H1 (cell line): ENCODE measurements around the gene DLX4. TPM values are rescaled to one million over a fixed set of nuclear protein-coding genes. Genes with fewer than 3 reads are reported as not detected.

ENCODE experiments used
- CTCF ChIA-PET: fragments of 300-600 bp; sonication (Branson Sonifier 250); formaldehyde crosslinking; loops from one replicate; lab custom pipeline; 2021; ENCODE audit not compliant: partially characterized antibody; lab: Charles Lee
- POLR2A ChIA-PET: fragments of 300-600 bp; sonication (Branson Sonifier 250); formaldehyde crosslinking; loops from one replicate; lab custom pipeline; 2021; ENCODE audit warnings: inconsistent platforms; ENCODE audit not compliant: partially characterized antibody; lab: Charles Lee
- DNase-seq, 2 experiments: peaks; one replicate each; pipeline versions ENCODE4 v3.0.0 to v3.0.0-alpha.2; 2010 to 2022; ENCODE audit warnings: low spot score in 2 of 2, low read depth in 1 of 2, mixed read lengths in 1 of 2
- FAIRE-seq: peaks from 2 replicates; lab custom pipeline; 2011; peaks lifted over from hg19 to GRCh38; lab: Jason Lieb, UNC
- H2AFZ ChIP-seq: 2 replicates; pipeline ENCODE4 v1.8.1; 2012; ENCODE audit warnings: low read length, inconsistent platforms
- H2AK5ac ChIP-seq: 2 replicates; pipeline ENCODE4 v1.6.1; 2013; ENCODE audit warnings: low read depth, low read length
- H2BK120ac ChIP-seq: replicated peaks from 2 replicates; pipeline ENCODE3; 2013; ENCODE audit warnings: low read depth, low read length, inconsistent platforms
- H2BK12ac ChIP-seq: 2 replicates; pipeline ENCODE4 v1.6.1; 2013; ENCODE audit warnings: low read depth, low read length
- H2BK15ac ChIP-seq: 2 replicates; pipeline ENCODE4 v1.6.1; 2013; ENCODE audit warnings: low read length
- H2BK20ac ChIP-seq: 2 replicates; pipeline ENCODE4 v1.6.1; 2013; ENCODE audit warnings: low read length
- H2BK5ac ChIP-seq: 2 replicates; pipeline ENCODE4 v1.6.1; 2013; ENCODE audit warnings: low read depth, low read length
- H3K14ac ChIP-seq: 2 replicates; pipeline ENCODE4 v1.6.1; 2013; ENCODE audit warnings: inconsistent platforms; ENCODE audit not compliant: insufficient read length
- H3K18ac ChIP-seq: 2 replicates; pipeline ENCODE4 v1.6.1; 2013; ENCODE audit warnings: low read length; ENCODE audit errors: extremely low read depth
- H3K23ac ChIP-seq: 2 replicates; pipeline ENCODE4 v1.6.1; 2013; ENCODE audit warnings: inconsistent platforms; ENCODE audit not compliant: insufficient read length
- H3K23me2 ChIP-seq: 2 replicates; pipeline ENCODE4 v1.6.1; 2013; ENCODE audit warnings: low read depth, low read length
- H3K27ac ChIP-seq: 2 replicates; pipeline ENCODE4 v1.6.1; 2011; ENCODE audit warnings: low read depth, low read length, inconsistent platforms
- H3K27me3 ChIP-seq, 4 experiments: replicated peaks in 1 of 4; 1 replicate in 1 of 4; 2 replicates in 3 of 4; pipeline versions ENCODE4 v1.6.1 to v1.8.1; 2011 to 2013; ENCODE audit warnings: low read length in 3 of 4, mild to moderate bottlenecking in 3 of 4, inconsistent platforms in 2 of 4, mixed read lengths in 2 of 4, moderate library complexity in 1 of 4; ENCODE audit not compliant: control insufficient read depth in 3 of 4, insufficient read depth in 3 of 4; ENCODE audit errors: extremely low read depth in 1 of 4
- H3K36me3 ChIP-seq, 4 experiments: 2 replicates each; pipeline versions ENCODE4 v1.6.1 to v1.8.1; 2011 to 2013; ENCODE audit warnings: mild to moderate bottlenecking in 4 of 4, low read length in 3 of 4, moderate library complexity in 2 of 4, control low read depth in 1 of 4, inconsistent platforms in 1 of 4; ENCODE audit not compliant: insufficient read depth in 4 of 4, control insufficient read depth in 2 of 4
- H3K4ac ChIP-seq: replicated peaks from 2 replicates; pipeline ENCODE3; 2013; ENCODE audit warnings: low read length, low read depth, mixed read lengths, inconsistent platforms; ENCODE audit not compliant: insufficient read length
- H3K4me1 ChIP-seq, 4 experiments: replicated peaks in 1 of 4; 1 replicate in 1 of 4; 2 replicates in 3 of 4; pipeline versions ENCODE4 v1.6.1 to v1.8.1; 2011 to 2013; ENCODE audit warnings: low read length in 3 of 4, inconsistent platforms in 2 of 4, mixed read lengths in 1 of 4; ENCODE audit not compliant: insufficient read depth in 4 of 4, control insufficient read depth in 3 of 4
- H3K4me2 ChIP-seq, 2 experiments: 2 replicates each; pipeline versions ENCODE4 v1.6.1 to v1.8.1; 2011 to 2013; ENCODE audit warnings: low read depth in 2 of 2, low read length in 2 of 2, control low read depth in 1 of 2, inconsistent platforms in 1 of 2, mild to moderate bottlenecking in 1 of 2; ENCODE audit not compliant: insufficient read depth in 1 of 2
- H3K4me3 ChIP-seq, 4 experiments: fragments of 200-600, 300-600 bp in 1 of 4; sonication (generic), shearing (Covaris generic), sonication (Bioruptor Twin) in 1 of 4; 2 replicates each; pipeline versions ENCODE4 v1.5.1 to v1.8.1; 2011 to 2016; ENCODE audit warnings: low read length in 4 of 4, low read depth in 3 of 4, control low read depth in 2 of 4, inconsistent platforms in 2 of 4, mild to moderate bottlenecking in 2 of 4, mixed read lengths in 1 of 4, moderate library complexity in 1 of 4; ENCODE audit not compliant: insufficient read depth in 2 of 4; ENCODE audit errors: extremely low read depth in 1 of 4
- H3K56ac ChIP-seq: replicated peaks from 2 replicates; pipeline ENCODE3; 2013; ENCODE audit warnings: low read depth, mild to moderate bottlenecking, mixed read lengths, low read length, inconsistent platforms; ENCODE audit not compliant: insufficient read length
- H3K79me1 ChIP-seq: 2 replicates; pipeline ENCODE4 v1.6.1; 2013; ENCODE audit warnings: low read depth, low read length, control low read depth
- H3K79me2 ChIP-seq, 2 experiments: 2 replicates each; pipeline versions ENCODE4 v1.6.1 to v1.8.1; 2012 to 2013; ENCODE audit warnings: low read length in 2 of 2, mild to moderate bottlenecking in 2 of 2, inconsistent platforms in 1 of 2; ENCODE audit not compliant: insufficient read depth in 2 of 2, control insufficient read depth in 1 of 2
- H3K9ac ChIP-seq, 4 experiments: replicated peaks in 1 of 4; 1 replicate in 1 of 4; 2 replicates in 3 of 4; pipeline versions ENCODE4 v1.6.1 to v1.8.1; 2011 to 2013; ENCODE audit warnings: low read depth in 3 of 4, low read length in 3 of 4, control low read depth in 2 of 4, mild to moderate bottlenecking in 2 of 4, moderate library complexity in 2 of 4, inconsistent platforms in 1 of 4; ENCODE audit errors: extremely low read depth in 1 of 4
- H3K9me3 ChIP-seq, 2 experiments: 2 replicates each; pipeline versions ENCODE4 v1.6.1 to v1.8.1; 2012 to 2013; ENCODE audit warnings: mild to moderate bottlenecking in 2 of 2, moderate library complexity in 2 of 2, control low read depth in 1 of 2, inconsistent platforms in 1 of 2, low read depth in 1 of 2, low read length in 1 of 2, mixed read lengths in 1 of 2; ENCODE audit not compliant: insufficient read depth in 2 of 2
- H4K20me1 ChIP-seq, 2 experiments: replicated peaks in 1 of 2; 2 replicates each; pipeline versions ENCODE3 to v1.8.1; 2011 to 2013; ENCODE audit warnings: inconsistent platforms in 2 of 2, low read length in 2 of 2, mild to moderate bottlenecking in 1 of 2; ENCODE audit not compliant: insufficient read depth in 2 of 2, control insufficient read depth in 1 of 2
- H4K5ac ChIP-seq: 2 replicates; pipeline ENCODE4 v1.6.1; 2013; ENCODE audit warnings: low read length, low read depth, mixed read lengths, inconsistent platforms; ENCODE audit not compliant: insufficient read length
- H4K8ac ChIP-seq: 2 replicates; pipeline ENCODE4 v1.8.0; 2013; ENCODE audit warnings: mild to moderate bottlenecking, moderate library complexity, low read length, inconsistent platforms; ENCODE audit not compliant: insufficient read depth; ENCODE audit errors: extremely low read depth
- H4K91ac ChIP-seq: replicated peaks from 2 replicates; pipeline ENCODE3; 2013; ENCODE audit warnings: low read length, mixed read lengths, inconsistent platforms; ENCODE audit not compliant: insufficient read length
- BCL11A ChIP-seq, 2 experiments: IDR thresholded peaks; one replicate each; pipeline ENCODE4 v1.6.1; 2011; ENCODE audit warnings: low read depth in 2 of 2, low read length in 2 of 2, mild to moderate bottlenecking in 2 of 2
- HDAC6 ChIP-seq: IDR thresholded peaks from one replicate; pipeline ENCODE4 v1.7.1; 2012; ENCODE audit warnings: low read depth, mild to moderate bottlenecking, inconsistent platforms, low read length, moderate library complexity
- WGBS, 2 experiments: shearing (Covaris generic) in 1 of 2; methylation state at CpG; one replicate each; pipeline versions ENCODE4 v1.1.6 to v1.1.7; 2013 to 2015; ENCODE audit warnings: low lambda C conversion rate in 2 of 2, mixed read lengths in 2 of 2, inconsistent platforms in 1 of 2, low coverage in 1 of 2, missing lambda C conversion rate in 1 of 2; ENCODE audit not compliant: insufficient replicate concordance in 2 of 2, insufficient coverage in 1 of 2, insufficient read length in 1 of 2; ENCODE audit errors: extremely low coverage in 1 of 2, missing lambda C conversion rate in 1 of 2; 5-methylcytosine and 5-hydroxymethylcytosine counted together
- polyA plus RNA-seq, 7 experiments: library from polyadenylated mRNA; depleted of rRNA in 3 of 7; stranded (reverse) in 5 of 7; unstranded in 2 of 7; fragments of >200 nt in 5 of 7; fragments of 200-250 nt in 2 of 7; gene quantifications; 1 replicate in 5 of 7; 2 replicates in 1 of 7; 4 replicates in 1 of 7; pipeline versions ENCODE4 v1.2.1 to v1.2.3, GENCODE V29; 2011 to 2013; ENCODE audit warnings: missing spikeins in 2 of 7, mixed read lengths in 2 of 7
- total RNA-seq: library from RNA; stranded (reverse); fragmentation: NEBNext Ultra II Directional; extraction: Animal tissue kit (Norgen Biotek cat#: 25700); gene quantifications from 2 replicates; pipeline ENCODE4 v1.2.1, GENCODE V29; 2021

DLX4 gene
- total and polyA plus RNA-seq, 2 of the 8 experiments (the other 6 are each of a cell fraction or from before 2014, with no cell fraction given), result 0.67 to 0.80 TPM

DNA sequence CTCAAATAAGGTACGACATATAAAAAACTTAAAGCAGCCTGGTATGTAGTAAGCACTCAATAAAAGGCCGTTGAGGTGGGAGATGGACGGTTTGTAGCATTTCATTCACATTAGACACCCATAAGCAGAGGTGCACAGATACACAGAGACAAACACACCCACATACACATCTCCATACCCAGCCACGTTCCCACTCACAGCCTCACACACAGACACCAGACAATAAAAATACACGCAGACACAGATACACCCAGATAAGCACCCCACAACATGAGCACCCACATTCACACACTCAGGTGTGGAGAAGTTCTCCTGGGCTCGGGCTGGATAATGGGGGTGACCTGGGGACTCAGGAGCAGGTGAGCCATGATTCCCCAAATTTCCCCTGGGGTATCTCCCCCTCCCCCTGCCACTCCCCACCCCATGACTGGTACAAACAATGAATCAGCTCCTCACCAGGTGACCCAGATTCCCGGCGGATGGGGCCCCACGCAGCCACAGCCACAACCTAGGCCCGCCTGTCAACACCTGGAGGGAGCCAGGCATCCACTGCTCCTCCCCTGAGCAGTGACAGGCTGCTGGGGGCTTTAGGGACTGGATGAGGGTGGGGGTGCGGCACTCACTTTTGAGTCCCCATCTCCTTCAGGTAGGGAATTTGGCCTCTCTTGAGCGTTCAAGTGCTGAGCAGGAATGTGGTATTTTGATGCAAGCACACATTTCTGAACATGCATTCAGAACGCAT, 23.4 kb downstream of the DLX4 start:
- no peak overlapping the region for H3K27ac ChIP-seq
- H2AK5ac ChIP-seq, result no peak overlapping the region
- H3K79me1 ChIP-seq, result no peaks in the 10 kb centered on the region
- no peak overlapping the region for H4K91ac ChIP-seq
- peak overlapping the region; percentile 84; the same call in 1 of the 2 replicates for H2BK15ac ChIP-seq
- no peak overlapping the region for H3K23ac ChIP-seq
- H2BK12ac ChIP-seq, result no peak overlapping the region
- no peak overlapping the region for H3K9ac ChIP-seq
- WGBS, 2 experiments, result 51% methylated on average over 13 of the region's 13 CpGs; no CpG with 5 or more reads in 1 of the 2 experiments
- POLR2A ChIA-PET, result interaction anchor here (3.3 kb wide), 1 partner anchor 29 kb away, joined by 13 read pairs; no protein-coding TSS in a partner anchor
- no peaks in the 10 kb centered on the region for H3K79me2 ChIP-seq
- TF ChIP-seq HDAC6 (no peak), BCL11A (IDR thresholded peaks at IDR 0.05; ENCODE audit: low read depth in 2 of 2, low read length in 2 of 2) (no peak)
- TF ChIP-seq, all 59 proteins: peak for 0
- no peak overlapping the region for H4K8ac ChIP-seq
- peak overlapping the region; percentile 67 to 91; a peak in 2 of 4 replicates for H3K4me2 ChIP-seq
- peaks cover 2 to 14% of the 10 kb centered on the region in 2 experiments for H4K20me1 ChIP-seq
- H4K5ac ChIP-seq, result no peak overlapping the region
- no peak overlapping the region for H3K18ac ChIP-seq
- no peaks in the 10 kb centered on the region; a peak in 1 of 8 replicates for H3K36me3 ChIP-seq
- H2BK5ac ChIP-seq, result no peak overlapping the region
- CTCF ChIA-PET, result interaction anchor here (1.2 to 18.5 kb wide), 7 partner anchors 15 to 137 kb away, joined by 4 to 547 read pairs (median 156); partner anchors contain the start of gene TAC4
- no peak overlapping the region; the same call in 1 of the 2 replicates for H2BK20ac ChIP-seq
- no peak overlapping the region for H2AFZ ChIP-seq
- DNase-seq (peak in 1 of 2 experiments; percentile 47), FAIRE-seq (no peak)
- no peak overlapping the region for H3K56ac ChIP-seq
- peaks cover 54 to 99% (median 89%) of the 10 kb centered on the region in 4 experiments for H3K27me3 ChIP-seq
- no peak overlapping the region for H3K4ac ChIP-seq
- peak overlapping the region in 1 of 4 experiments; percentile 41; a peak in 1 of 8 replicates for H3K4me3 ChIP-seq
- H2BK120ac ChIP-seq, result no peak overlapping the region
- H3K9me3 ChIP-seq, result peaks cover 0 to 5% of the 10 kb centered on the region in 2 experiments; a peak in 1 of 4 replicates
- H3K4me1 ChIP-seq, result peaks cover 7 to 44% (median 24%) of the 10 kb centered on the region in 4 experiments
- H3K14ac ChIP-seq, result no peak overlapping the region
- H3K23me2 ChIP-seq, result peaks cover 18% of the 10 kb centered on the region; the same call in 1 of the 2 replicates
